Liver (tissue), 9 donors: ENCODE results near the gene GSK3B. TPM values are rescaled to one million over a fixed set of nuclear protein-coding genes. Genes with fewer than 3 reads are reported as not detected.

Experiments
- DNase-seq: peaks from one replicate; pipeline ENCODE4 v3.0.0-alpha.2; 2017; ENCODE audit warnings: low spot score
- H3K27ac ChIP-seq, 2 donors: one replicate each; pipeline ENCODE4 v1.7.0; 2013; ENCODE audit warnings: inconsistent platforms in 2 of 2, low read length in 2 of 2, control low read depth in 1 of 2, low read depth in 1 of 2, mild to moderate bottlenecking in 1 of 2
- H3K27me3 ChIP-seq, 4 donors: one replicate each; pipeline versions ENCODE4 v1.6.1 to v1.7.0; 2013; ENCODE audit warnings: low read length in 3 of 4, inconsistent platforms in 1 of 4, mild to moderate bottlenecking in 1 of 4, moderate library complexity in 1 of 4; ENCODE audit not compliant: control insufficient read depth in 4 of 4, insufficient read depth in 4 of 4
- H3K36me3 ChIP-seq, 4 donors: one replicate each; pipeline versions ENCODE4 v1.6.1 to v1.7.0; 2013; ENCODE audit warnings: low read length in 3 of 4, mild to moderate bottlenecking in 3 of 4, low read depth in 1 of 4, moderate library complexity in 1 of 4; ENCODE audit not compliant: control insufficient read depth in 4 of 4, insufficient read depth in 3 of 4
- H3K4me1 ChIP-seq, 4 donors: one replicate each; pipeline versions ENCODE4 v1.6.1 to v1.7.0; 2013; ENCODE audit warnings: low read length in 3 of 4, mild to moderate bottlenecking in 3 of 4, moderate library complexity in 1 of 4; ENCODE audit not compliant: control insufficient read depth in 4 of 4, insufficient read depth in 4 of 4
- H3K4me3 ChIP-seq, 3 donors: one replicate each; pipeline versions ENCODE4 v1.6.1 to v1.7.0; 2013; ENCODE audit warnings: low read length in 3 of 3, control low read depth in 1 of 3, low read depth in 1 of 3, mild to moderate bottlenecking in 1 of 3
- H3K9ac ChIP-seq, 2 donors: one replicate each; pipeline ENCODE4 v1.7.0; 2013; ENCODE audit warnings: low read length in 2 of 2, mild to moderate bottlenecking in 2 of 2, moderate library complexity in 2 of 2, control low read depth in 1 of 2, low read depth in 1 of 2
- H3K9me3 ChIP-seq, 4 donors: one replicate each; pipeline versions ENCODE4 v1.6.1 to v1.7.0; 2013; ENCODE audit warnings: low read length in 3 of 4; ENCODE audit not compliant: control insufficient read depth in 4 of 4
- CTCF ChIP-seq: fragments of 150-350 bp; IDR thresholded peaks from 2 replicates; pipeline ENCODE4 v1.5.1; 2017; ENCODE audit warnings: improper control_type of control experiment, low read depth, low read length; ENCODE audit not compliant: missing input control
- EGR1 ChIP-seq, 2 donors: IDR thresholded peaks; 2 replicates each; pipeline ENCODE4 v1.6.1; 2016 to 2018; ENCODE audit warnings: antibody characterized with exemption in 2 of 2, low read depth in 2 of 2
- FOXA1 ChIP-seq: IDR thresholded peaks from 2 replicates; pipeline ENCODE4 v1.6.1; 2016; ENCODE audit warnings: antibody characterized with exemption
- GABPA ChIP-seq, 2 donors: IDR thresholded peaks in 1 of 2; conservative IDR thresholded peaks in 1 of 2; 2 replicates each; pipeline ENCODE4 v1.6.1; 2016; ENCODE audit warnings: antibody characterized with exemption in 2 of 2, mild to moderate bottlenecking in 1 of 2, moderate library complexity in 1 of 2
- HNF4A ChIP-seq, 2 donors: conservative IDR thresholded peaks; 2 replicates each; pipeline ENCODE4 v1.6.1; 2016; ENCODE audit warnings: antibody characterized with exemption in 2 of 2, mild to moderate bottlenecking in 2 of 2
- HNF4G ChIP-seq: IDR thresholded peaks from 2 replicates; pipeline ENCODE4 v1.6.1; 2016; ENCODE audit warnings: antibody characterized with exemption
- JUND ChIP-seq, 2 donors: IDR thresholded peaks; 2 replicates each; pipeline ENCODE4 v1.6.1; 2016; ENCODE audit warnings: antibody characterized with exemption in 2 of 2
- MAX ChIP-seq: IDR thresholded peaks from 2 replicates; pipeline ENCODE4 v1.6.1; 2016; ENCODE audit warnings: antibody characterized with exemption
- RAD21 ChIP-seq, 2 donors: IDR thresholded peaks; 2 replicates each; pipeline ENCODE4 v1.6.1; 2016; ENCODE audit warnings: antibody characterized with exemption in 2 of 2, mild to moderate bottlenecking in 2 of 2
- REST ChIP-seq: IDR thresholded peaks from 2 replicates; pipeline ENCODE4 v1.6.1; 2016; ENCODE audit warnings: antibody characterized with exemption, mild to moderate bottlenecking
- RXRA ChIP-seq, 2 donors: IDR thresholded peaks; 2 replicates each; pipeline ENCODE4 v1.6.1; 2017 to 2018; ENCODE audit warnings: antibody characterized with exemption in 2 of 2, mild to moderate bottlenecking in 1 of 2
- TAF1 ChIP-seq: conservative IDR thresholded peaks from 2 replicates; pipeline ENCODE4 v1.6.1; 2016; ENCODE audit warnings: antibody characterized with exemption, mild to moderate bottlenecking
- ZBTB33 ChIP-seq: IDR thresholded peaks from 2 replicates; pipeline ENCODE4 v1.6.1; 2016; ENCODE audit warnings: antibody characterized with exemption
- WGBS: extraction: QIAGEN DNeasy Blood & Tissue Kit; methylation state at CpG from one replicate; pipeline ENCODE4 v1.1.7; 2013; 5-methylcytosine and 5-hydroxymethylcytosine counted together
- polyA plus RNA-seq, 2 donors: library from polyadenylated mRNA; stranded (reverse) in 1 of 2; unstranded in 1 of 2; fragments of 200-250 nt in 1 of 2; fragments of >200 nt in 1 of 2; fragmentation: Nextera tagmentation in 1 of 2; extraction: Ambion mirVana in 1 of 2; gene quantifications; one replicate each; pipeline versions ENCODE4 v1.2.1 to v1.2.3, GENCODE V29; 2013 to 2015
- total RNA-seq, 2 donors: library from RNA; depleted of rRNA; stranded (reverse); fragments of >200 nt; gene quantifications; one replicate each; pipeline ENCODE4 v1.2.3, GENCODE V29; 2014
- donor health status: healthy.
- donor health status: healthy.
- donor health status: healthy.
- donor health status: healthy.
- donor health status: healthy.

GSK3B gene
- total and polyA plus RNA-seq, 4 donors, result 10.5 to 20.8 (median 18.5) TPM

- H3K4me3 ChIP-seq, result no peak overlapping the region
- no peaks in the 10 kb centered on the region for H3K27me3 ChIP-seq
- H3K9me3 ChIP-seq, result no peaks in the 10 kb centered on the region
- H3K27ac ChIP-seq, result no peak overlapping the region
- no peaks in the 10 kb centered on the region for H3K36me3 ChIP-seq
- peaks cover 0 to 3% (median 0%) of the 10 kb centered on the region in 4 donors for H3K4me1 ChIP-seq
- DNase-seq, result no peak
- H3K9ac ChIP-seq, result no peak overlapping the region
- TF ChIP-seq TAF1 (no peak), GABPA (IDR thresholded peaks at IDR 0.05 in 1 of 2, conservative IDR thresholded peaks at IDR 0.05 in 1 of 2) (no peak), HNF4A (conservative IDR thresholded peaks at IDR 0.05) (no peak), REST (no peak), CTCF (no peak), RAD21 (IDR thresholded peaks at IDR 0.05) (no peak)
Measured at GRCh38 chr3:120031561-120031960, 62.7 kb downstream of the GSK3B start.

GRCh38 chr3:120029749-120030148, 64.5 kb downstream of the GSK3B start:
- H3K27ac ChIP-seq, result no peak overlapping the region
- H3K9ac ChIP-seq, result no peak overlapping the region
- H3K4me3 ChIP-seq, result no peak overlapping the region
- no peaks in the 10 kb centered on the region for H3K9me3 ChIP-seq
- peaks cover 0 to 3% (median 0%) of the 10 kb centered on the region in 4 donors for H3K4me1 ChIP-seq
- H3K27me3 ChIP-seq, result no peaks in the 10 kb centered on the region
- TF ChIP-seq ZBTB33 (no peak), REST (no peak), FOXA1 (no peak), EGR1 (IDR thresholded peaks at IDR 0.05; ENCODE audit: low read depth in 2 of 2) (no peak), RAD21 (IDR thresholded peaks at IDR 0.05) (no peak), RXRA (IDR thresholded peaks at IDR 0.05) (no peak), JUND (IDR thresholded peaks at IDR 0.05) (no peak), HNF4G (no peak), MAX (no peak), CTCF (no peak)
- 95% methylated on average over 1 of the region's 1 CpG for WGBS
- DNase-seq, result no peak
- H3K36me3 ChIP-seq, result no peaks in the 10 kb centered on the region
